ENCODE results near the gene TEX19.
"Not testable (repeated sequence)": the region's sequence is repeated elsewhere in the genome, so short reads cannot be mapped to it uniquely, and the experiment has no call there.

TEX19 gene

DNA sequence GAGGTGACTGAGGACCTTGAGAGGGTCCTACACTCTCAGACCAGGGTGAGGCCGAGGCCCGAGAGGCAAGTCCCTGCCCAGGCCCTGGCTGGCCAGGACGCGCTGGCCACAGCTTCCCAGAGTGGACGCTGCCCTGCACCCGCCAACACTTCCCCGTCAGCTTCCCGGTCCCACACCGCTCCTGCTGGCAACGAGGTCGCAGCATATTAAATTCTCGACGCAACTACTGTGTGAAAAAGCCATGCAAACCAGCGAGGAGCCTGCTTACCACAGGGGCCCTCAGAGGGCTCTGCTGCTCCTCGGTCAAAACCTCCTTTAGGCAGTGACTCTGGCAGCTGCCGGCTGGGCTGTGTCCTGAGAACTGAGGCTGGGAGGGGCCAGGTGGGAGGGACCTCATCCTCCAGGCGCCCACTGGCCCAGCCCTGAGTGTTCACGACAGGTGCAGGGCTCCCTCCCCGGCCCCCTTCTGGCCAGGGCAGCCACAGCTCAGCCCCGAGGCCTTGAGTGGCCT is 2.1 kb upstream of the TEX19 start:
- DNase-seq (ENCODE audit: low spot score): no peak

DNA sequence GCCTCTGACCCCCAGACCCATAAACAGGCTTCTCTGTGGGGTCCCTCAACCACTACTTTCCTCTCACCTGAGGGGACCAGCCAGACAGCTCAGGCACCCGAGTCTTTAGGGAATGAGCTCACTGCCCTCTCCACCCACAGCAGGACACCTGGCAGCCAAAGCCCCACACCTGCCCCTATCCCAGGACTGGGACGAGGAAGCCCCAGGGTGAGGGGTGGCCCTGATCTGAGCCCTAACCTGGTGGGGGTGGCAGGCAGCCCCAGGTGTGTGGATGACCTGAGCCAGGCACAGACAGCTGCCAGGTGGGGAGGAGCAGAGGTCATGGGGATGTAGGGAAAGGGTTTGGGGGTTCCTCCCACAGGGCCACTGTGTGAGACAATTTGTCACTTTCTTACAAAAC is 1.7 kb upstream of the TEX19 start:
- no peak for DNase-seq (ENCODE audit: low spot score)

- not testable (repeated sequence) for DNase-seq (ENCODE audit: low spot score)
Measured at GRCh38 chr17:82359451-82360074, 516 bp downstream of the TEX19 start.

GRCh38 chr17:82361885-82362633 is 3.0 kb downstream of the TEX19 start:
- no peak for DNase-seq (ENCODE audit: low spot score)

DNA sequence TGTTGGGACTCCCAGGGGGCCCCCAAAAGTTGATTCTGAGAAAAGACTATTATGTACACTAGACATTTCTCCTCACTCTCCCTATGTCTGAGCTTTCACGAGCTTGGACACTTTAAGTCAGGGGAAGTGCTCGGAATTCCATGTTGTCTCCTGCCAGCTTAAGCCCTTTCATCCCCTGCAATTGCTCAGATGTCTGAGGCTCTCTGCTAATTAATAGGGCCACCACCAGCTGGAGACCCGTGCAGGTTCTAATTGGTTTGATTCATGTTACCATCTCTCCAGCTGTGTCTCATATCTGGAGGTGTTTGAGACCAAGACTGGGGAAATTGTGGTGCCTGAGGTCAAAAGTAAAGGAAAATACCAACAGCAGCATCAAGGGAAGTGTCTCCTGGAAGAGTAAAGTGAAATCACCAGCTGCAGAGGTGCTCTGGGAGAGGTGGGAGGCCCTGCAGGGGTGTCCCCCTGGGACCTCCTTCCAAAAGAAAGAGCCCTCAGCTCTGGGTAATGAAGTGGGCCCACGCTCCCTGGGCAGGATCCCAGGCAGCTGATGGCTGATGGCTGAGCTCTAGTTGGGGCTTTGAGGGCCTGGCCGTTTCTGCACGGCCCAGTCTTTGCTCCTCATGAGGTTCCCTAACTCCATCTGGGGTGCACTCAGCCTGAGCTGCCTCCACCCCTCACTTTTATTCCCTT is 6.7 kb downstream of the TEX19 start:
- no peak for DNase-seq (ENCODE audit: low spot score)

GRCh38 chr17:82366749-82367148 is 7.7 kb downstream of the TEX19 start:
- DNase-seq (ENCODE audit: low spot score): no peak

DNA sequence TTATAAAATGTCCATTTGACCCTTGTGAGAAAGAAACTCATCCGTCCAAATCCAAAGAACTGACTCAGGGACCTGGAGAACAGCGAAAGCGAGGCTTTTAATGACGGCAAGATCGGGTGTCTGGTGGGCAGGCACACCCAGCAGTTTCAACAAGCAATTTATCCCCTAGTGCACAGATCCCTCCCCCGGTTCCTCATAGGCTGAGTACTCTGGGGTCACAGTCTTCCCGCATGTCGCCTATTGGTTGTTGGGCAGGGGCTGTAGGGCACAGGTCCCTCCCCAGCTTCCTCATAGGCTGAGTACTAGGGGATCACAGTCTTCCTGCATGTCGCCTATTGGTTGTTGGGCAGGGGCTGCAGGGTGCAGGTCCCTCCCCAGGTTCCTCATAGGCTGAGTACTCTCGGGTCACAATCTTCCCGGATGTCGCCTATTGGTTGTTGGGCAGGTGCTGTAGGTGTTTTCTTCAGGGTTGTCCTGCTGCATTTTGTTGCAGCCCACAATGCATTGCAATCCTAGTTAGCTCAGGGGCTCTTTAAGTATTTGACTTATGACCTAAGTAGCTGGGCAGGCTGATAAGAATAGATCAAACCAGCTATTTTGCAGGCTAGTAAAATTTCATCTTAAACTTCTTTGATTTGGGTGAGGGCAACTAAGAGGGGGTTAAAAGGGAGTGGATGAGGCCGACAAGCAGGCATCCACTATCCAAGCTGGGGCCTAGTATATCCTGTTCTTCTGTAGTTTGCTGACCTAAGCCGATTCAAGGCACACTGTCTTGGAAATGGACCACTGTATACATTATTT is 8.9 kb downstream of the TEX19 start:
- no peak for DNase-seq (ENCODE audit: low spot score)

- DNase-seq (ENCODE audit: low spot score): no peak
Measured at GRCh38 chr17:82369211-82369610, 10.2 kb downstream of the TEX19 start.

DNA sequence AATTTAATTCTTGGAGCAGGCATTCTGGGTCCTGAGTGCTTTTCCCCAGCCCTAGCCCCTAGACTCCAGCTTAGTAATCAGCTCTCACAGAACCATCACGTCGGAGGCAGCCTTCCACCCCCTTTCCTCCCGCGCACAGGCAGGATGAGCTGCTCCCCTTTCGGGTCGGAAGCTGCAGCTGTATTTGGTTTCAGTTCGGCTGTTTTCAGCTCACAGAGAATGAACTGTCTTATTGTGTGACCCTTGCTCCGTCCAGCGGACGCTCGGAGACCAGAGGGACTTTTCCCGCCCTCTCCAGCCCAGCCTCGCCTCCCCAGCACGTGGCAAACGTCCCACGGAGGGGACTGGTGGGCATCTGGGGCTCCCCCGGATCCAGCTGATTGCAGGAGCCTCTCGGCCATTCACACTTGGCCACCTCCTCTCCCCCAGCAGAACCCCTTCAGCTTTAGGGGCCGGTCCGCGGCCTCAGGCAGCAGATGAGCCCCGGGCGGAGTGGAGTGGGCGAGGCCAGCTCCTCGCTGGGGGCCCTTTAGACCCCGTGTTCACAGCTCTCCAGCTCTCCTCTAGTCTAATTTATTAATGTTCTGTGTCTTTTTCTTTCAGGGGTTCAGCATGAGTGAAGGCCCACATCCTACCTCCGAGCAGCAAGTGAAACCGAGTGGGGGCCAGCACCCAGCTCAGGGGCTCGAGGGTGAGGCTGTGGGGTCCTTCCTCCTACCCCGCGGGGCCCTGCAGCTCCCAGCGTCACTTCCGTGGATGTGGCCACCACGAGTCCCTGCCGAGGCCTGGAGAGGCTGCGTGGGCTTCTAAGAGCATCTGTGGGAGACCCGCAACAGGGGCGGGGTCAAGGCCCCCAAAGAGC is 11.7 kb downstream of the TEX19 start:
- DNase-seq (ENCODE audit: low spot score): no peak

DNA sequence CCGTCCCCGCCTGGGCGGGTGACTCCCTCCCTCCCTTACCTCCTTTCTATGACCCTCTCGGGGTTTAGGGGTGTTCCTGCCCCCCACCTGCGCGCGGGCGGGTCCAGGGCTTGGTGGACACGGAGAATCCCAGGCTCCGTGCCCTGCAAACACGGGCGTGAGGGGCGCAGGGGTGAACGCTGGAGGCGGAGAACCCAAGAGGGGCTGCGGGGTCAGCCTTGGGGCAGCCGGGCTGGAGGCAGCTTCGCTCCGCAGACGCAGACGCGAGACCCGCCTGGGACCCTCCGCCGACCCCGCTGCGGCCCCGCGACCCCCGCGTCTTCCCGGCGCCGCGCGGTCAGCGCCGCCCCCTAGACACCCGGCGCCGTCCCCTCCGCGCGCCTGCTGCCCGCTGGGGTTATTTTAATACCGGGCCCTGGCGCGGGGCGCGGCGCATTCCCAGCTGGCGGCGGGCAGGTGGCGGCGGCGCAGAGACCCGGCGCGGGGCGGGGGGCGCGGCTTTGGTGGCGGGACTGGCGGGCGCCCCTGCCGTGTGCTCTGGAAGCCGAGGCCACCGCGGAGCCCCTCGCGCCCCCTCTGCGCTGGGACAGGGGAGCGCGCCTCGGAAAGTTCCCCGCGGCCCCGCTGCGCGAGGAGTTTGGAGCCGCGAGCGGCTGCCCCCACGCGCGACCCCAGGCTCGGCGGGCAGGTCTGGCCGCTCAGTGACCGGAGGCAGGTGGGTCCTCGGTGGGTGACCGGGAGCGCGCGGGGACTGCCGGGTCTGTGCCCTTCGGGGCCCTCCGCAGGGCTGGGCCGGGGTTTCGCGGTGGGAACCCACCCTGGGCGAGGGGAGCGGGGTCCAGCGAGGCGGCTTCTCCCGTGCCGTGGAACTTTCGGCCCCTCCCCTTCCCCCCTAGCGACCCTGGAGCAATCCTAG is 12.5 kb downstream of the TEX19 start, which contains the start of gene UTS2R:
UTS2R (plus strand) TSS at position 433 of the 916 bp plus-strand sequence. CDS start 2,560 bp downstream, outside the sequence.
- no peak for DNase-seq (ENCODE audit: low spot score)

DNA sequence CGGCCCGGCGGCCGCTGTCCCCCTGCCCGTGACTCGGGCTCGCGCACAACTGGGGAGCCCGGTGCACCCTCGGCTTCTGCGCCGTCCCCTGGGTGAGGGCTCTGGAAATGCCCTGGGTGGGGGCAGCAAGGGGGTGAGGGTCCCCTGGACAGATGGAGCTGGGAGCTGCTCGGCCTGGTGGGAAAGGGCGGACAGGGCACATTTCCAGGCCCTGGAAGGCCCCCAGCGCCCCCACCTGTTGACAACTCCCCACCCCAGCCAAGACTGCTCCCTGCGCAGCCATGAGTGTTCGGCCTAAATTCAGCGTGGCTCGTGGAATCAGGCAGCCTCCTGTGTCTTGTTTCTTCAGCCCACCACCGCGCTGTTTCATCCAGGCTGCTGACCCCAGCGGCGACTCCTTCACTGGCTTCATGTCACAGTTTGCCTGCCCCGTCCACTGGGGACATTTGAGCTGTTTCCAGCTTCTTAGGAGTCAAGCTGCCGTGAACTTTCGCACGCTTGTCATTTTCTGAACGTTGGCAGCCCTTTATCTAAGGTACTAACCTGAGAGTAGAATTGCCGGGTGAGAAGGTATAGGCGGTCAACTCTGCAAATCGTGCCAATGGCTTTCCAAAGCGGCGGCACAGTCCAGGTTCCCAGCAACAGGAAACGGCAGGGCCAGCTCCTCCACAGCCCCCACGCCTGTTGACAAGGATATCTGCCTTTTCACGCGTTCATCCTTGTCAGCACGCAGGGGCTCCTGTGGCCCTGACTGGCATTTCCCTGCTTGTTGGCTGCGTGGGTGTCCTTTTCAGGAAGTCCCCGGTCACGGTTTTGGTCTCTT is 13.4 kb downstream of the TEX19 start:
- DNase-seq (ENCODE audit: low spot score): no peak

DNA sequence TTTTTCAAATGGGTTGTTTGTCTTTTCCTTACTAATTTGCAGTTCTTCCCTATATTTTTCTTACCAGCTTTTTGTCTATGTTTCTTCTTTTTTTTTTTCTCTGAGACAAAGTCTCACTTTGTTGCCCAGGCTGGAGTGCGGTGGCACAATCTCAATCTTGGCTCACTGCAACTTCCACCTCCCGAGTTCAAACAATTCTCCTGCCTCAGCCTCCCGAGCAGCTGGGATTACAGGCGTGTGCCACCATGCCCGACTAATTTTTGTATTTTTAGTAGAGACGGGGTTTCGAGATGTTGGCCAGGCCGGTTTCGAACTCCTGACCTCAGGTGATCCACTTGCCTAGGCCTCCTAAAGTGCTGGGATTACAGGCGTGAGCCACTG is 14.0 kb downstream of the TEX19 start:
- not testable (repeated sequence) for DNase-seq (ENCODE audit: low spot score)

GRCh38 chr17:82373731-82374625 is 14.9 kb downstream of the TEX19 start:
- DNase-seq (ENCODE audit: low spot score): no peak

GRCh38 chr17:82374626-82375331 is 15.7 kb downstream of the TEX19 start:
- DNase-seq (ENCODE audit: low spot score): no peak

GRCh38 chr17:82375359-82376041 is 16.5 kb downstream of the TEX19 start:
- no peak for DNase-seq (ENCODE audit: low spot score)

GRCh38 chr17:82376042-82376730 is 17.1 kb downstream of the TEX19 start:
- no peak for DNase-seq (ENCODE audit: low spot score)
